ENCODE results near the gene MTSS2.
A peak's percentile ranks its signal among the peaks of the same experiment; 100 is the strongest.

MTSS2 gene

DNA sequence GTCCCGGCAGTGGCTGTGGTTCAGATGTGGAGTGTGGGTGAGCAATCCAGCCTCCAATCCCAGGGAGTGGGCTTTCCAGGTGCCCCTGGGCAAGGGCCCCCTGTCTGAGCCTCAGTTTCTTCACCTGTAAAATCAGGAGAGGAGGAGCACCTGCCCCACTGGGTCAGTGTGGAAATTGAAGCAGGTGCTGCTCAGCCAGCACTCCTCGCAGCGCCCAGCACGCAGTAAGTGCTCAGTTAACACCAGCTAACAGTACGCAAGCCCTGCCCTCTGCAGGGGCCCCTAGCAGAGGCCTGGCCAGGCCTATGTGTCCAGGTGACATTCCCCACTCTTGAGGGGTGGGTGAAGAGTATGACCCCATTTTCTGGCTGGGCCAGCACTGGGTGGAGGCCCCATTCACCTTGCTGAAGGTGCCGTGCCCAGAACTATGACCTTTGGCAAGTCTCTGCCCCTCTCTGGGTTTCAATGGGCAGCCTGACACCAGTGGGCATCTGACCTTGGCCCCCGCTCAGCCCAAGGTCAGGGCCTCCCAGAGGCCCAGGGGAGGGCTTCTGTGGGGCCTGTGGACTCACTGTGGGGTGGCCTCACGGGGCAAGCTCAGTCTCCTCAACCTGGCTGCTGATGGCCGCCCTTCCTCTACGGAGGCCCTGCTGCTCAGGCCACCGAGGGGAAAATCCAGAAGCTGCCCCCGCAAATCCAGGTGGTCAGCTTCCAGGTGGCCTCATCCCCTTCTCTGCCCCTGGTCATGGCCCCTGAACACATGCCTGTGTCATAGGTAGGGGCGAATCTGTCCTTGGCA lies 2.5 kb downstream of the MTSS2 start:
- TF ChIP-seq, protein P1, sequence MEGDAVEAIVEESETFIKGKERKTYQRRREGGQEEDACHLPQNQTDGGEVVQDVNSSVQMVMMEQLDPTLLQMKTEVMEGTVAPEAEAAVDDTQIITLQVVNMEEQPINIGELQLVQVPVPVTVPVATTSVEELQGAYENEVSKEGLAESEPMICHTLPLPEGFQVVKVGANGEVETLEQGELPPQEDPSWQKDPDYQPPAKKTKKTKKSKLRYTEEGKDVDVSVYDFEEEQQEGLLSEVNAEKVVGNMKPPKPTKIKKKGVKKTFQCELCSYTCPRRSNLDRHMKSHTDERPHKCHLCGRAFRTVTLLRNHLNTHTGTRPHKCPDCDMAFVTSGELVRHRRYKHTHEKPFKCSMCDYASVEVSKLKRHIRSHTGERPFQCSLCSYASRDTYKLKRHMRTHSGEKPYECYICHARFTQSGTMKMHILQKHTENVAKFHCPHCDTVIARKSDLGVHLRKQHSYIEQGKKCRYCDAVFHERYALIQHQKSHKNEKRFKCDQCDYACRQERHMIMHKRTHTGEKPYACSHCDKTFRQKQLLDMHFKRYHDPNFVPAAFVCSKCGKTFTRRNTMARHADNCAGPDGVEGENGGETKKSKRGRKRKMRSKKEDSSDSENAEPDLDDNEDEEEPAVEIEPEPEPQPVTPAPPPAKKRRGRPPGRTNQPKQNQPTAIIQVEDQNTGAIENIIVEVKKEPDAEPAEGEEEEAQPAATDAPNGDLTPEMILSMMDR (IDR thresholded peaks at IDR 0.05; ENCODE audit: low read depth, low read length): no peak
- H3K4me3 ChIP-seq (ENCODE audit: low read depth, low read length): peak overlapping the region; percentile 85

DNA sequence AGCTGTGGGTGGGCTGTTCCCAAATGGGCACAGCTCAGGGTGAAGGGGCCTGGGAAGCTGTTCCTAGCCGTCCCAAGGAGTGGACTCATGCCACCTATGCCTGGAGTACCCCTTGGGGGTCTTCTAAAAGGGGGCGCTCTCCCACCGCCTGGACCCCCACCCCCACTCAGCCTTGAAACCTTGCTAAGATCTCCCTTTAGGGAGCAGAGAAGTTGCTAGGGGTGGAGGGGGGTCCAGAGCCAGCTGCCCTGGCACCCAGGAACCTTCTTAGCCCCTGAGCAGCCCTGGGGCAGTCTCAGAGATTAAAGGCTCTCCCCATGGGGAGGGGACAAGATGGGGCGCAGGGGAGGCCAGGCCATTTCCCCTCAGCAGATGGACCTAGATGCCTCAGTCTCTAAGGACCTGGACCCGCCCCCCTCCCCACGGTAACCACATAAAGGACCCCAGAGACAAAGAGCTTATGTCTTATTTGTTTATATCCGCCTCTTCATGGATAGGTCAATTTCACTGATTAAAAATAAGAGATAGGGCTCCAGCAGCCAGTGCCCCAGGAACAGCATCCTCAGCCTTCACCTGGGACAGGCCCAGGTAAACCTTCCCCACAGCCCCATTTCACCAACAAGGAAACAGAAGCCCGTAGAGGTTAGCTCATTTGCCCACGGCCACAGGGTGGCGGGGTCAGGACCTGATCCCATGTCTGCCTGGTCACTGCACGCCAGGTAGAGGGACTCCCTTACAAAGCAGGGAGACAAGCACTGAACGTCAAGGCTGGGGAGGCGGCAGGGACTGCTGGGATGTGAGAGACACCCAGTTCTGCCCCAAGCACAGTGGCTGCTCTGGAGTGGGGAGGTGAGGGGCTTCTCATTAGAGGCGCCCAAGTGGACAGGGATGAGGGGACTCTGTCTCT lies 3.4 kb downstream of the MTSS2 start:
- H3K4me3 ChIP-seq (ENCODE audit: low read depth, low read length): peak overlapping the region; percentile 85; the same call in 1 of the 2 replicates
- TF ChIP-seq, protein P1 (IDR thresholded peaks at IDR 0.05; ENCODE audit: low read depth, low read length): no peak

DNA sequence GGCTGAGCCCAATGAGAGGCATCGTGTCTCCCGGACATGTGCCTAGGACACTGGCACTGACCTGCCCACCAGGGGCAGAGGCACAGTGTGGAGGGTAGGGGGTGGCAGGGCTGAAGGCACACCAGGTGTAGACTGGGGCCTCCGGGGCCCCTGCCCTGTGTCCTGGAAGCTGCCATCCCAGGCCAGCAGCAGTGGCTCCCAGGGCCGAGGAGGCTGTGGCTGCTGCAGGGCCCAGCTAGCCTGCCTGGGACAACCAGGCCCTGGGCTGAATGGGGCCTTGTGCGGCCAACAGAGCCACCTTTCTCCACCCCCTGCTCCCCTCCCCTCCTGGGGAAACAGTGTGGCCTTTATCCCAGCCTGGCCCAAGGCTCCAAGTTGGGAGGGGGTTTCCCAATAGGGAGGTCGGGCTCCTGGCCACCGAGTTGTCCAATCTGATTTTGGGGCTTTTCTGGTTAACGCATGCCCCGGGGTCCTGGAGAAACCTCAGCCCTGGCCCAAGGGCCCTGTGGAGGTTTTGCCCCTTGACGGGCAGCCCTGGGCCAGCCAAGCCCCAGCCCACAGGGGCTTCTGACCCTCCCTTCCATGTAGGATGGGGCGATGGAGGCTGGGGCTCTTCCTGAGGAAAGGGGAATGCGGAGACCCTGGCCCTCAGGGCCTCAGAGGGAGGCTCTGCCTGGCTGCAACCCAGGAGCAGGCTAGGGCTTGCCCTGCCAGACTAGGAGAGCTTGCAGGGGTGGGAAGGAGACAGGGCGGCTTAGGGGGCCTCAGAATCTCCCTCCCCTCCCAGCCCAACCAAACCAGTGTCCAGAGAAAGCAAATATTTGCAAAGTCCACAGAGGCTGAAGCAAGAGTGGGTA lies 4.2 kb downstream of the MTSS2 start:
- TF ChIP-seq, protein P1 (IDR thresholded peaks at IDR 0.05; ENCODE audit: low read depth, low read length): no peak
- H3K4me3 ChIP-seq (ENCODE audit: low read depth, low read length): no peak overlapping the region

DNA sequence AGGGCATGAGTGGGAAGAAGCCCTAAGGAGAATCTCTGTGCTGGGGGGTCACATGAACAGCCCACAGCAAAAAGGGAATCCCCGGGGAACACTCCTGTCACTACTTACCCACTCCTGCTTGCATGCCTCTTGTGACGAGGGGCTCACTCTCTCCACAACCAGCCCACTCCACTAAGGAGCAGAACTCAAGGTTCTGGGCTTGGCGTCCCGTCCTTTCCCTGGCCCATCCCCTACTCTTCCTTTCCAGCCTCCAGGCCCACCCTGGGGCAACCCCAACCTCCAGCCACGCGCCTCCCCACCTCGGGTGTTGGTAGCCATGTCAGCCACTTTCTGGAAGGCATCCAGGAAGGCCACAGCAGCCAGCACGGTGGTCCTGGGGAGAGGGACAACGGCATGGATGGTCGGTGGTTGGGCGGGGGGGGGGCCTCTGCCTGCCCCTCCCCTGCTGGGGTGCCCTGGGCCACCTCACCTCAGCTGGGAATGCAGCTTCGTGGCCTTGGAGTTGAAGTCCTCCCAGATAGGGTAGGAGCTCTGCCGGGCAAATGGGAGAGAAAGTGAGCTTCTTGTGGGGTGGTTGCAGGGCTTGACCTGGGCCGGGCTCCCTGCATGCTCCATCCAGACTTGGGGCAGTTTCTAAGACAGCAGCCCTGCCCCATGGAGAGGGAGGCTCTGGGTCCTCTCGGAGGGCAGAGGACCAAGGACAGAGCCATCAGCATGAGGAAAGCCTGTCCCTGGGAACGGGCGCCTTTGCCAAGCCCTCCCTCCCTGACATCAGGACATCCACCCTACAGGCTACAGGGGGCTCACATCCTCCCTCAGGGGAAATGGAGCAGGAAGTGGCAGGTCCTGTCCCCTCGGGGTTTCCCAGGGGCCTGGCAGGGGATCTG lies 5.1 kb downstream of the MTSS2 start:
- TF ChIP-seq, protein P1 (IDR thresholded peaks at IDR 0.05; ENCODE audit: low read depth, low read length): no peak
- no peak overlapping the region for H3K4me3 ChIP-seq (ENCODE audit: low read depth, low read length)

DNA sequence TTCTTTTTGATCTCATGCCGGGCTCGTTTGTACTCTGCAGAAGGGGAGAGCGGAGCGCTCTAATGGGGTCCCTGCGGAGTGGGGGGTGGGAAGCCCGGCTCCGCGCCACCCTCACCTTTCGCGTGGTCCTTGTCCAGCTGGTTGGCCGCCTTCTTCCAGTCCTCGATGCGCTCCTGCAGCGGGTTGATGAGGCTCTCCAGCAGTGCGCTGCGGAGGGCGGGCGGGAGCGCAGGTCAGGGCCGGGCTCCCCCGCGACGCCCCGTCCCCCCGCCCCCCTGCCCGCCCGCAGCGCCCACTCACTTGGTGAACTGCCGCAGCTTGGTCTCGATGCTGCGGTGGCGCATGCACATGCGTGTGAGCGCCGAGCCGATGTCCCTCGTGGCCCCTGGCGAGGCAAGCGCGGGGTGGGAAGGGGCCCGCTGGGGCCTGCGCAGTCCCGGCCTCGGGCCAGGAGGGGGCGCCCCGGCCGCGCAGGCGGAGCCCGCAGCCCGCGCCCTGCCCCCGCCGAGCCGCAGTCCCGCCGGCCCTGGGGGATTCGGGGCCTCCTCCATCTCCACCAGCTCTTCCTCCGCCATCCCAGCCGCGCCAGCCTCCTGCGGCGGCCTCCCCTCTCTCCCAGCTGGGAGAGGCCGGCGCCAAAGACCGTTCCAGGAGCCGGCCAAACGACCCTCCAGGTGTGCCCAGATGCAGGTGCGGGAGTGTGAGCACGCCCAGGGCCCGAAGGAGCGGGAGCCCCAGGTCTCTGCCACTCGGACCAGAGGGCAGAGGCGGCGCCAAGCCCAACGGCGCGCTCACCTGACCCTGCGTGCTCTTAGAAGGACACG lies 6.0 kb downstream of the MTSS2 start:
- TF ChIP-seq, protein P1 (IDR thresholded peaks at IDR 0.05; ENCODE audit: low read depth, low read length): peak; percentile 29; the same call in 1 of the 2 replicates
- H3K4me3 ChIP-seq (ENCODE audit: low read depth, low read length): no peak overlapping the region

Measured in WI38 (cell line).